K562 treated with DMSO at 1 percent for 12 hours (cell line): ENCODE measurements around the gene PAM16. TPM values are rescaled to one million over a fixed set of nuclear protein-coding genes. Genes with fewer than 3 reads are reported as not detected.

Source experiments
- total RNA-seq: library from RNA; unstranded; fragments of 300-600 nt; gene quantifications from 2 replicates; pipeline ENCODE4 v1.2.3, GENCODE V29; 2022; ENCODE audit not compliant: insufficient read depth

Gene PAM16
- 58.1 and 191 TPM in 2 replicates for total RNA-seq

GRCh38 chr16:4350787-4351659 is at the start of gene PAM16:
Gene PAM16, minus strand, starts transcription at chr16:4351321. Its CDS starts 87 bp downstream, at chr16:4351234.

GRCh38 chr16:4371357-4372000 is 20.4 kb upstream of the PAM16 start, which contains the start of gene VASN:
Gene VASN, plus strand, starts transcription at chr16:4371848. Its CDS starts 9,030 bp downstream, at chr16:4380878.

GRCh38 chr16:4315186-4316107 is 35.7 kb downstream of the PAM16 start, which contains the start of gene GLIS2:
Gene GLIS2, plus strand, starts transcription at chr16:4316067. Its CDS starts 16,214 bp downstream, at chr16:4332281.

Other genes with a start within 250 kb of the PAM16 start
- 0.21 TPM in 1 of 2 replicates, not detected in the other for gene ADCY9, start 234.9 kb downstream of the PAM16 start, total RNA-seq
- gene SRL, start 109.2 kb downstream of the PAM16 start, total RNA-seq: not detected in 2 replicates
- gene TFAP4, start 78.3 kb downstream of the PAM16 start, total RNA-seq: 5.8 and 6.2 TPM in 2 replicates
- 13.7 and 23.8 TPM in 2 replicates for gene GLIS2, start 35.3 kb downstream of the PAM16 start, total RNA-seq
- gene VASN, start 20.5 kb upstream of the PAM16 start, total RNA-seq: 29.7 and 34.4 TPM in 2 replicates
- gene CORO7, start 65.3 kb upstream of the PAM16 start, total RNA-seq: 59.9 and 88.5 TPM in 2 replicates
- 34.9 and 65.7 TPM in 2 replicates for gene DNAJA3, start 74.5 kb upstream of the PAM16 start, total RNA-seq
- 84.9 and 113 TPM in 2 replicates for gene NMRAL1, start 123.3 kb upstream of the PAM16 start, total RNA-seq
- 54.6 and 61.1 TPM in 2 replicates for gene HMOX2, start 125.1 kb upstream of the PAM16 start, total RNA-seq
- gene CDIP1, start 187.5 kb upstream of the PAM16 start, total RNA-seq: 0.59 TPM in 1 of 2 replicates, not detected in the other
- not detected in 2 replicates for gene C16orf96, start 205.0 kb upstream of the PAM16 start, total RNA-seq